HG03066 (cell line): ENCODE results near the gene FST.

ENCODE experiments used
- ATAC-seq: cut with Tn5 transposase; IDR thresholded peaks from one replicate; pipeline ENCODE4 v1.9.1; 2021; ENCODE audit warnings: low read depth; ENCODE audit not compliant: unreplicated experiment

FST gene

GRCh38 chr5:53508125-53508524, 27.7 kb downstream of the FST start:
- ATAC-seq = no peak

GRCh38 chr5:53512539-53512938, 32.1 kb downstream of the FST start:
- ATAC-seq = no peak

- no peak for ATAC-seq
Observed at GRCh38 chr5:53515988-53516387, 35.6 kb downstream of the FST start.

- no peak for ATAC-seq
Observed at GRCh38 chr5:53520813-53521212, 40.4 kb downstream of the FST start.
